Fibroblast of pulmonary artery (primary cell): ENCODE data around the gene ST8SIA2.

Source experiments
- DNase-seq: peaks from one replicate; pipeline ENCODE4 v3.0.0-alpha.2; 2010; ENCODE audit warnings: low read depth
- H3K4me3 ChIP-seq: replicated peaks from 2 replicates; pipeline ENCODE4 v1.5.1; 2011; ENCODE audit warnings: low read depth, mild to moderate bottlenecking, control low read depth, low read length, moderate library complexity
- TF ChIP-seq, protein P1 (sequence below): IDR thresholded peaks from 2 replicates; pipeline ENCODE4 v1.5.1; 2011; ENCODE audit warnings: mild to moderate bottlenecking, control low read depth, low read length, inconsistent platforms; ENCODE audit errors: missing control alignments

The ST8SIA2 gene

DNA sequence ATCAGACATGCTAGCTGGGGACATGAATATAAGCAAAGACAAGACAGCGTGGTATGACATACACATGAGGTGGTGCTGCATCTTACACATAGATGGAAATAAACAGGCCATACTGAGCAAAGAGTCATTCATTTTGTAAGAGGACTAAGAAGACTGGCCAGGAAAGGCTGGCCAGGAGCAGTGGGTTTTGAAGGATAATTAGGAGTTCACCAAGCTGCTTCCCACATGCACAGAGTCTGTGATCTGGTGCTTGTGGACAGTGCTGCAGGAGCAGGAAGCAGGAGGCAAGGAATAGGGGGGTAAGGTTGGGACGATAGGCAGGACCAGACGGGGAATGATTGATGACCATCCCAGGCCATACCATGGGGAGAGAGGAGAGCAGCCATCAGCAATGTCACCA, 41.5 kb downstream of the ST8SIA2 start:
- DNase-seq, result no peak
- H3K4me3 ChIP-seq, result no peak overlapping the region
- TF ChIP-seq, protein P1, sequence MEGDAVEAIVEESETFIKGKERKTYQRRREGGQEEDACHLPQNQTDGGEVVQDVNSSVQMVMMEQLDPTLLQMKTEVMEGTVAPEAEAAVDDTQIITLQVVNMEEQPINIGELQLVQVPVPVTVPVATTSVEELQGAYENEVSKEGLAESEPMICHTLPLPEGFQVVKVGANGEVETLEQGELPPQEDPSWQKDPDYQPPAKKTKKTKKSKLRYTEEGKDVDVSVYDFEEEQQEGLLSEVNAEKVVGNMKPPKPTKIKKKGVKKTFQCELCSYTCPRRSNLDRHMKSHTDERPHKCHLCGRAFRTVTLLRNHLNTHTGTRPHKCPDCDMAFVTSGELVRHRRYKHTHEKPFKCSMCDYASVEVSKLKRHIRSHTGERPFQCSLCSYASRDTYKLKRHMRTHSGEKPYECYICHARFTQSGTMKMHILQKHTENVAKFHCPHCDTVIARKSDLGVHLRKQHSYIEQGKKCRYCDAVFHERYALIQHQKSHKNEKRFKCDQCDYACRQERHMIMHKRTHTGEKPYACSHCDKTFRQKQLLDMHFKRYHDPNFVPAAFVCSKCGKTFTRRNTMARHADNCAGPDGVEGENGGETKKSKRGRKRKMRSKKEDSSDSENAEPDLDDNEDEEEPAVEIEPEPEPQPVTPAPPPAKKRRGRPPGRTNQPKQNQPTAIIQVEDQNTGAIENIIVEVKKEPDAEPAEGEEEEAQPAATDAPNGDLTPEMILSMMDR, result no peak

DNA sequence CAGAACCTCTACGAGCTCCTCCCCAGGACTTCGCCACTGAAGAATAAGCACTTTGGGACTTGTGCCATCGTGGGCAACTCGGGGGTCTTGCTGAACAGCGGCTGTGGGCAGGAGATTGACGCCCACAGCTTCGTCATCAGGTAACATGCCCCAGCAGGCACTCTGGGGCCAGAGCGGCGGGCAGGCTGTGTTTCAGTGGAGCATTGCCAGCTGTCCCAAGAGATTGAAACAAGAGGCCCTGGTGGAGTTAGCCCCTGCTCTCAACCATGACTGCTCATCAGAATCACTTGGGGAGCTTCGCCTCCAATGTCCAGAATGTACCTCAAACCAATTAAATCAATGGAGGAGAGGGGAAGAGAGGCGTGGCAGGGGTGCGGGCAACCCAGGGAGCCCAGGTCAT, 44.8 kb downstream of the ST8SIA2 start:
- no peak for DNase-seq
- TF ChIP-seq, protein P1, result no peak

DNA sequence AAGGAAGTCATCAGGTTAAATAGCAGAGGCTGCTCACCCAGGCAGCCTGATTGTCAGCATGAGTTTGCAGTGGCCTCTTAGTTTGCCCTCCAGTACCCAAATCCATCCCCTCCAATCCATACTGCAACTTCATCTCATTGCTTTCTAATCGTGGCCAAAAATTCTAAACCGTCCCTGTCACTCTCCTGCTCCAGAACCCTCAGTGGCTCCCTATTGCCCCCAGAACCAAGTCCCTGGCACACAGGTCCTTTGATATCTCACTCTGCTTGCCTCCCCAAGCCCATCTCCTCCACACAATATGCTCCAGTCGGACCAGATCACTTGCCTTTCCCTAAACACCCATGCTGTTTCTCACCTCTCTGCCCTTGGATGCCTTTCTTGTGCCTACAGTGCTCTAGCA, 49.7 kb downstream of the ST8SIA2 start:
- DNase-seq, result no peak

More for the DNA sequence above, 44.8 kb downstream of the ST8SIA2 start:
- no peak overlapping the region for H3K4me3 ChIP-seq

DNA sequence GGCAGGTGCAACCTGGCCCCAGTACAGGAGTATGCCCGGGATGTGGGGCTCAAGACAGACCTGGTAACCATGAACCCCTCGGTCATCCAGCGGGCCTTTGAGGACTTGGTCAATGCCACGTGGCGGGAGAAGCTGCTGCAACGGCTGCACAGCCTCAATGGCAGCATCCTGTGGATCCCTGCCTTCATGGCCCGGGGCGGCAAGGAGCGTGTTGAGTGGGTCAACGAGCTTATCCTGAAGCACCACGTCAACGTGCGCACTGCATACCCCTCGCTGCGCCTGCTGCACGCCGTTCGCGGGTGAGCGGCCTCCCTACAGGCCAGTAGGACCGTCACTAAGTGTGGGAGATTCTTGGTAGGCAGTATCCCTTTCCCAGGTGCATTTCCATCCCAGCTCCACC, 51.0 kb downstream of the ST8SIA2 start:
- TF ChIP-seq, protein P1, result no peak
- H3K4me3 ChIP-seq, result no peak overlapping the region
- DNase-seq, result no peak

More for the DNA sequence above, 49.7 kb downstream of the ST8SIA2 start:
- TF ChIP-seq, protein P1, result no peak
- no peak overlapping the region for H3K4me3 ChIP-seq

DNA sequence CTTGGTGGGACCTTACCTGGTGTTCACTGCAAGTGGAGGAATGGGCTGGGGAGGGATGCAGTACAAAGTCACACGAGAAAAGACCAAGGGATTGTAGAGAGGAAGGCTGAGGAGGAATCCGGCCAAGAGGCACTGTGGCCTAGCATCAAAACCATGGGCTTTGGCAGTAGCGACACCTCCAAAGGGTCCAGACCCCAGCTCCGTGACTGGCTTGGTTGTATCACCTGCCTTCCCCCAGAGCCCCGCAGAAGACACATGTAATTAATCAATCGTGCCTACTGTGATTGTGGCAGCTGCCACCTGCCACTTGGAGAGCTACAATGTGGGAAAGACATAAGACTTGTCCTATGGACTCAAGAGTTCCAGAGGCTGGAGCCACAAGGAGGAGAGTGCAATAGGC, 54.7 kb downstream of the ST8SIA2 start:
- TF ChIP-seq, protein P1, result no peak
- DNase-seq, result no peak
- H3K4me3 ChIP-seq, result no peak overlapping the region

DNA sequence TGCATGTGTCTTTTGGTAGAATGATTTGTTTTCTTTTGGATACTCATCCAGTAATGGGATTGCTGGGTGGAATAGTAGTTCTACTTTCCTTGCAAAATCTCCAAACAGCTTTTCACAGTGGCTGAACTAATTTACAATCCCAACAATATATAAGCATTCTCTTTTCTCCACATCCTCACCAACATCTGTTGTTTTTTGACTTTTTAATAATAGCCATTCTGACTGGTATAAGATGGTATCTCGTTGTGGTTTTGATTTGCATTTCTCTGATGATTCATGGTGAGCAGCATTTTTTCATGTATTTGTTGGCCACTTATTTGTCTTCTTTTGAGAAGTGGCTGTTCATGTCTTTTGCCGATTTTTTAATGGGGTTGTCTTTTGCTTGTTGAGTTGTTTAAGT, 55.8 kb downstream of the ST8SIA2 start:
- DNase-seq, result no peak
- no peak overlapping the region for H3K4me3 ChIP-seq
- TF ChIP-seq, protein P1, result no peak

DNA sequence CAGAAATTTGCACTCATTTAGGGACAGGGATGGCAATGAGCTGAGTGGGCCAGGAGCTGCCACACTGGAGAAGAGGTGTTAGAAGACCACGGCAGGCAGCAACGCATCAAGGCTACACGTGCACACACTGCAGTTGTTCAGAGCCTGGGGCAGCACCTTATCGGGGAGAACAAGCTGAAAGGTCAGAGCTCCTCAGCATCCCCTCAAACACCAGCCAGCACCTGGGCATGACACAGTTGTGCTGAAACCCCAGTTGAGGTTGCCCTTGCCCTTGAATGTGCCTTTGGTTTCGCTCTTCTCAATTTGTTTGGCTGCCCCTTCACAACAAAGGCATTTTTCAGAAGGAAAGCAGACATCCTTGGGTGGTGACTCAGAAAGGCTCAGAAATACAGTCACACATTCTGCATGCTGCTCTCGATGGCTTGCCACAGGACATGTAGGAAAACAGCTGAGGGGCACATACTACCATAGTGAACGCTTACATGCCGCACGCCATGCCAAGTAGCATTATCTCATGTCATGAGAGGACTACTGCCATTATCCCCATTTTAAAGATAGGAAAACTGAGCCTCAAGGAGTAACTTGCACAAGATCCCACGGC, 57.6 kb downstream of the ST8SIA2 start:
- H3K4me3 ChIP-seq, result no peak overlapping the region
- DNase-seq, result peak; percentile 4
- TF ChIP-seq, protein P1, result no peak
